Non-pigmented ciliary epithelial cell (primary cell): ENCODE results near the gene CYP2D6.

ENCODE experiments used
- DNase-seq: peaks from one replicate; pipeline ENCODE4 v3.0.0-alpha.2; 2010; ENCODE audit warnings: low read depth

The CYP2D6 gene

DNA sequence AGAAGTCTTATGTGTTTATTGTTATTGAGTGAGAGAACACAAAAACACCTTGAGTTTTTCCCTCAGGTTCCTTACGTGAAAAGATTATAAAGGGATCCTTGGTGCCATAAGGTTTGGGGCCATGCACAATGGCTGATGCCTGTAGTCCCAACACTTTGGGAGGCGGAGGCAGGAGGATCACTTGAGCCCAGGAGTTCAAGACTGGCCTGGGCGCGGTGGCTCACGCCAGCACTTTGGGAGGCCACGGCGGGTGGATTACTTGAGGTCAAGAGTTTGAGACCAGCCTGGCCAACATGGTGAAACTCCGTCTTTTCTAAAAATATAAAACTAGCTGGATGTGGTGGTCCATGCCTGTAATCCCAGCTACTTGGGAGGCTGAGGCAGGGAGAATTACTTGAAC, 45.7 kb downstream of the CYP2D6 start:
- no peak for DNase-seq

DNA sequence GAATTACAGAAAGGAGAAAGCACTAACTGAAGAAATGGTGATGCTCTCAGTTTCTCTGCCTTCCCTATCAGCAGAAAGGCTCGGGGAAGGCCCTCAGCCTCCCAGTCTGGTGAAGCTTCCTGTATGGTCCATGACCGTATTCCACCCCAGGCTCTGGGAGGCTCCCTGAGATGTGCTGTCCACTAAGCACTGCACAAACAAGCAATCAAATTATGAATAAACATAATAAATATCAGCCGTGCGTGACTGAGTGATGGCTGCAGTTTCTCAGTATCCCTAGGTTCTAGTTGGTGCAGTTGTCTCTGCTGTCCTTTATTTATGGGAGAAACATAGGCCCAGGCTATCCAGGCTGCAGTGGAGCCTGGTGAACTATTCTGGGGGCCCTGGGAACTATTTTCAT, 47.5 kb downstream of the CYP2D6 start:
- no peak for DNase-seq

DNA sequence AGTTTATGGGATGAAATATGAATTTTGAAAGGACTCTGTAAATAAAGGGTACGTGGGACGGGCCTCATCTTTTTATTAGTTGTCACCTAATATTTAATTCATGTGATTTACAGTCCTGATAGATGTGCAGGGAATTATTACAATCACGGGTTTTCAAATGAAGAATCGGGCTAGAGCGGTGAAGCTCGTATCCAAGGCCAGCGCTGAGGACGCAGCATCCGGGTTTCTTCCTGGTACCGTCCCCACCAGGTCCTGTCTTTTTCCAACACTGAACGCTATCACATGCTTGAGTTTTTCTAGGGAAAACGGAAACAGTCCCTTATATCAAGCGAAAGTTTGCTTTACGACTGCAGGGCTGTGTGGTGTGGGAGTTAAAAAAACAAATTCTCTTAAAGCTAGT, 50.3 kb downstream of the CYP2D6 start:
- DNase-seq: no peak

DNA sequence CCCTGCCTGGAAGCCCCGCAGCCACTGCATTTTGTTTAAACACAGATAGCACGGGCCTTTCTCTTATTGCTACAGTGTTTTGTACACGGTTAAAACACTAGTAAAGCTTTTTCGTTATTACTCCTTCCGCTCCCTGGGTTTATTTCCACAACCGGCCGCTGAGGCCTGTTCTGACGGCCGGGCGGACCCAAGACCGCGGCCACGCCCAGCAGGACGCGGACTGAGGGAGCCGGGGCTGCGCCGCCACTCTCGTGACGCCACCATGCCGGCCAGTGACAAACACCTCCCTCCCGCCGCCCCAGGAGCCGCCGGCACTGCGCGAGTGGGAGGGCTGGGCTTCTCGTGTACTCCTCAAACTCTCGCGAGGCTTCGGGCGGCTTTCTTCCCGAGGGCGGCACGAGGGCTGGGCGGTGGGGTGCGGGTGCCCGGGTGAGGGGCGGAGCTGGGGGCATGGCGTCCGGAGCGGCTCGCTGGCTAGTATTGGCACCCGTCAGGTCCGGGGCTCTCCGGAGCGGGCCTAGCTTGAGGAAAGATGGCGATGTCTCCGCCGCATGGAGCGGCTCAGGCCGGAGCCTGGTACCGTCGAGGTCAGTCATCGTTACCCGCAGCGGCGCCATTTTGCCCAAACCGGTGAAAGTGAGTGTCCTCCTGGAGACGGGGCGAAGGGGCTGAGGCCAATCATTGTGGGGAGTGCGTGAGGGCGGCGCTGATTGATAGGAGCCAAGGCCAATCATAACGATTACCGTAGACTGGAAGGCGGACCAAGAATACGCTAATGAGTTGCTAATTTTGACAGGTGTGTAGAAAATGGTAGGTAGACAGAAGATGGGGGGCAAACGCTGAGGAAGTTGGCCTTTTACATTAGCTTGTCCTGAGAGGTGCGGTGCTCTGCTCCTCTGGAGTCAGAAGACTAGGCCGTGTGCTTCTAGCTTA, 51.0 kb downstream of the CYP2D6 start, which contains the start of gene SMDT1:
Gene SMDT1 (plus strand): TSS at position 382 of the 933 bp plus-strand sequence. CDS start 69 bp downstream, at position 451.
- peak; percentile 89 for DNase-seq

DNA sequence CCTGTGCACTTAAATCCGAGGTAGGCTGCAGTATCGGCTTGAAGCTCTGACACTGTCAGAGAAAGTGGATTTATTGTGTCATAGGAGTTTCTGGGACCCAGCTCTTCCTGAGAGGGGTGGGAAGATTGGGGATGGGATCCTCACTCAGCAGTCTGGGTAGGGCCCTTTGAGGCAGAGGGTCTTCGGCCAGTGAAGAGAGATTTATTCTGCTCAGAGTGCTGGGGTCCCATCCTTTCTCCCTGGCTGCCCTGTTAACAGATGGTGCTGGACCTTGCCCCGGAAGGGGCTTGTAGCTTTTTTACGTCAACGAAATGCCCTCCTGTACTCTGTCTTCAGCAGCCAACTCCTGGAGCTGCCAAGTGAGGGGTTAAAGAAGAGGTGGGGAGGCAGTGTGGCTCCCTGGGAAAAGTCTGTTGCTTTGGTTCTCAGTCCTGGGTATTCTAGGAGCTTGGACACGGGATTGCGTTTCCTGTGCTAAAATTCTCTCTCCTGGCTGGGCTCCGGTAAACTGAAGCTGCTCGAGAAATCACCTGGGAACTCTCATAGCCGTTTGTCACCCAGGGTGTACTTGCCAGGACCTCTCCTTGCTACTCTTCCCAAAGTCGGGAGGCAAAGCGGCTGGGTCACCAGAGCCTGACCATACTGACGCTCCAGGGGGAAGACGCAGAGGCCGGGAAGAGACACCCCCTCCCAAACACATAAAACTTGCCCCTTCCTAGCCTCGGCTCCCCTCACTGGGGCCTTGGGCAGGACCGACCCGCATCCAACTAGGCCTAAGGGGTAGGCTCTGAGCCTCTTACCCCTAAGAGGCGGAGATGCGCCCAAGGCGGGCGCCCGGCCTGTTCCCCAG, 51.9 kb downstream of the CYP2D6 start:
- no peak for DNase-seq

DNA sequence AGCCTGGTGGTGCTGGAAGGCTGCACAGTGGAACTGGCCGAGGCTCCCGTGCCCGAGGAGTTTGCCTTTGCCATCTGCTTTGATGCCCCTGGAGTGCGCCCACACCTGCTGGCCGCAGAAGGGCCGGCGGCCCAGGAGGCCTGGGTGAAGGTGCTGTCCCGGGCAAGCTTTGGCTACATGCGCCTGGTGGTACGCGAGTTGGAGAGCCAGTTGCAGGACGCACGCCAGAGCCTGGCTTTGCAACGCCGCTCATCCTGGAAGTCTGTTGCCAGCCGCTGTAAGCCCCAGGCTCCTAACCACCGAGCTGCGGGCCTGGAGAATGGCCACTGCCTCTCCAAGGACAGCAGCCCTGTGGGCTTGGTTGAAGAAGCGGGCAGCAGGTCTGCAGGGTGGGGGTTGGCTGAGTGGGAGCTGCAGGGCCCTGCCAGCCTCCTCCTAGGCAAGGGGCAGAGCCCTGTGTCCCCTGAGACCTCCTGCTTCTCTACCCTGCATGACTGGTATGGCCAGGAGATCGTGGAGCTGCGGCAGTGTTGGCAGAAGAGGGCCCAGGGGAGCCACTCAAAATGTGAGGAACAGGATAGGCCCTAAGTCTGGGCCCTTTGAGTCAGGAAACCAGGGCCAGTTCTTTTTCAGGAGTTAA, 53.0 kb downstream of the CYP2D6 start:
- no peak for DNase-seq

DNA sequence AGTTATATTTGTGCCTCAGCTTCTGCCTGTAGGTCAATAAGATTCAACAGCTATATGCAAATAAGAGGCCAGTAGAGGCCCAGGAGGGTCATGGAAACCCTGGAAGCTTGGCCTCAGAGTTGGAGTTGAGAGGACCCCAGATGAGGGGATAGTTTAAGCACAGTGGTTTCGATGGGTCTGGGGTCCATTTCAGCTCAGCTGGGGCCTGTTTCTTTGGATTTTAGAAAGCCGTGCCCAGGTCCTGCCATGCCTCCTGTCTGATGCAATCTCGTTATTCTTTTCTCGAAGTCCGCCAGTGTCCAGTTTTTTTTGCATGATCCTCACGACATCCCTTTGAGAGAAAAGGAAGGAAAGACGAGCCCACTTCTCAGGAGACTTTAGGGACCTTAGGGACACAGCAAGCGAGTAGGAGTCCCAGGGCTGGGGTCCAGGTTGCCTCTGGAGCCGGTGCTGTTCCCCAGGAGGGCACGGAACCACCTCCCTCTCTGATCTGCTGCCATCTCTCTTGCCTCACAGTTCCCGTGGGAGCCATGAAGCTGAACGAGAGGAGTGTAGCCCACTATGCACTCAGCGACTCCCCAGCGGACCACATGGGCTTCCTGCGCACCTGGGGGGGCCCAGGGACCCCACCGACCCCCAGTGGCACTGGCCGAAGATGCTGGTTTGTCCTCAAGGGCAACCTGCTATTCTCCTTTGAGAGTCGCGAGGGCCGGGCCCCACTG, 53.7 kb downstream of the CYP2D6 start:
- no peak for DNase-seq
